GM20000 (cell line): ENCODE data around the gene RCOR2.
"Not testable (repeated sequence)": the region's sequence is repeated elsewhere in the genome, so short reads cannot be mapped to it uniquely, and the experiment has no call there.

Experiments
- DNase-seq: peaks from one replicate; pipeline ENCODE4 v3.0.0; 2012; ENCODE audit warnings: low spot score
- TF ChIP-seq, protein P1 (sequence below): IDR thresholded peaks from 2 replicates; pipeline ENCODE4 v1.5.1; 2012; ENCODE audit warnings: mild to moderate bottlenecking, control low read depth; ENCODE audit errors: extremely low read depth, missing control alignments

Gene RCOR2

DNA sequence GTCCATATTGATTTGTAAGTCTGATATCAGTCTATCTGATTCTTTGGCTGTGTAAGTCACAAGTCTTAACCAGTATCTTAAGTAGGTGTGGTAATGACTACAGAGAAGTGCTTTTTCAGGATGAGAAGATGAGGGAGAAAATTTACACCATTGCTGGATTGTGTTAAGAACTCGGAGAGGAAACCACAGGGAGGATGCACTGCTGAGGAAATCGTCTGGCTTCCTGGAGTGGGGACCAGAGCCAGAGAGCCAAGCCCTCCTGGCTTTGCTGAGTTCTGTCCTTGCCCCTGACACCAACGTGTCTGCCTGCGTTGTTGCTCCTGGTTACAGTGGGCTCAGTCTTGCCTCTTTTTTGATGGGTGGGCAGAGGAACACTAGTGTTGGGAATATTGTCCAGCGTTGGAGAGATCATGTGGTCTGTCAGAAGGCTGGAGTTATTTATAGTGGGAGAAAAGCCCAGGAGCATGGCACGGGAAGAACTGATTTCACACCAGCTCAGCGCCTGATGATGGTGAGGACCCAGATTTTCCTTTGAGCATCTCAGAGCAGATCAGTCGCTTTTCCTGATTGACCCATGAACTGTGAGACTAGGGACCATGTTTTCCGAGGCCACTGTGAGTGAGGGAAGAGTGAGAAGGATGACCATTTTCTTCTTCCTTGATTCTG, 48.4 kb downstream of the RCOR2 start:
- no peak for DNase-seq
- TF ChIP-seq, protein P1, sequence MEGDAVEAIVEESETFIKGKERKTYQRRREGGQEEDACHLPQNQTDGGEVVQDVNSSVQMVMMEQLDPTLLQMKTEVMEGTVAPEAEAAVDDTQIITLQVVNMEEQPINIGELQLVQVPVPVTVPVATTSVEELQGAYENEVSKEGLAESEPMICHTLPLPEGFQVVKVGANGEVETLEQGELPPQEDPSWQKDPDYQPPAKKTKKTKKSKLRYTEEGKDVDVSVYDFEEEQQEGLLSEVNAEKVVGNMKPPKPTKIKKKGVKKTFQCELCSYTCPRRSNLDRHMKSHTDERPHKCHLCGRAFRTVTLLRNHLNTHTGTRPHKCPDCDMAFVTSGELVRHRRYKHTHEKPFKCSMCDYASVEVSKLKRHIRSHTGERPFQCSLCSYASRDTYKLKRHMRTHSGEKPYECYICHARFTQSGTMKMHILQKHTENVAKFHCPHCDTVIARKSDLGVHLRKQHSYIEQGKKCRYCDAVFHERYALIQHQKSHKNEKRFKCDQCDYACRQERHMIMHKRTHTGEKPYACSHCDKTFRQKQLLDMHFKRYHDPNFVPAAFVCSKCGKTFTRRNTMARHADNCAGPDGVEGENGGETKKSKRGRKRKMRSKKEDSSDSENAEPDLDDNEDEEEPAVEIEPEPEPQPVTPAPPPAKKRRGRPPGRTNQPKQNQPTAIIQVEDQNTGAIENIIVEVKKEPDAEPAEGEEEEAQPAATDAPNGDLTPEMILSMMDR, result no peak

DNA sequence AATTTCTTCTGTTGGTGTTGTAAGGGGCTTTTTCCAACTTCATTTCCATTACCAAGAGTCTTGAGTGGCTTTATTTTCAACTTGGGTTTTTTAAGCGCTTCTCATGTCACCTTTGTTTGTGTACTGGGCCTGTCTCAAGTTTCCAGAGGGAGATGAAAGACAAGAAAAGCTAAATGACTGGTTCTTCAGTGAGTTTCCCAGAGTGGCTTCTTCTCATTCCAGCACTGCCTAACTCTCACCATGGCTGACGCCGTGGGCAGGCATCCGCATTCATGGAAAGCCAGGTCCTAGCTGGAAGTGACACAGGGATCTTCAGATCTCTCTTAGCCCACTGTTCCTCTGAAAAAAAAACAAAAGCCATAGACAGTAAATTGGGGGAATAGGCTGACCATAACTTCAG, 49.5 kb downstream of the RCOR2 start:
- TF ChIP-seq, protein P1, result no peak
- no peak for DNase-seq

DNA sequence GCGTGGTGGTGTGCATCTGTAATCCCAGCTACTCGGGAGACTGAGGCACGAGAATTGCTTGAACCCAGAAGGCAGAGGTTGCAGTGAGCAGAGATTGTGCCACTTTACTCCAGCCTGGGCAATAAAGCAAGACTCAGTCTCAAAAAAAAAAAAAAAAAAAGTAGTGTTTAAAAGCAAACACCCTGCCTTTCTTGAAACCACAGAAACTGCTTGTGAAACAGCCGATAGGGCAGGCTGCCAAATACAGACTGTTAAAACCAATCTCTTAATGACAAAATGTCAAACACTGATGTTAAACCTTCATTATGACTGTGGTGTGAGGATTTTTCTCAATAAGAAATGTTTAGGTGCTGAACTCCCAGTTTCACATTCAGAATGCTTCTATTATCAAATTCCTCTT, 50.8 kb downstream of the RCOR2 start:
- TF ChIP-seq, protein P1, result no peak
- peak; percentile 80 for DNase-seq

DNA sequence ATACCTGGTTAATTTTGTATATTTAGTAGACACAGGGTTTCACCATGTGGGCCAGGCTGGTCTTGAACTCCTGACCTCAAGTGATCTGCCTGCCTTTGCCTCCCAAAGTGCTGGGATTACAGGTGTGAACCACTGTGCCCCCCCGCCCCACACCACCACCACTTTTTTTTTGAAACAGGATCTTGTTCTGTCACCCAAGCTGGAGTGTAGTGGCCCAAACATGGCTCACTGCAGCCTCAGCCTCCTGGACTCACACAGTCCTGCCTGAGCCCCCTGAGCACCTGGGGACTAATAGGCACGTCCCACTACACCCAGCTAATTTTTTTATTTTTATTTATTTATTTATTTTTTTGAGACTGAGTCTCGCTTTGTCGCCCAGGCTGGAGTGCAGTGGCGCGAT, 53.3 kb downstream of the RCOR2 start:
- not testable (repeated sequence) for DNase-seq

DNA sequence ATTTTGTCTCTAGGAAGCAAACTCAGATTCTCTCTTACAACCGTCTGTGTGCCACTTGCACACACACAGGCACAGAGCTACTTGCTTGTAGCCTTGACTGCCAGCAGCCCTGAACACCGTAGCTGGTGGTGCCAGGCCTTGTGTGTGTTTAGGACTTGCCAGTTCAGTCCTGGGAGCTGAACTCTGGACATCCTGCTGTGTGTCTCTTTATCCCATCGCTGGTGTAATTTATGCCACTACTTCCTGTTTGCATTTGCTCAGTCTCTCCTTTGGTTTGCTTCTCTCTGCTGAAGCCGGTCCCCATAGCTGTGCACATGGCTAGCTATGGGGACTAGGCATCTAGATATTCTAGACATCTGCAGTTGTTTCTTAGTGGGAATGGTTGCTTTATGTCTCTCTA, 54.0 kb downstream of the RCOR2 start:
- DNase-seq, result no peak
- TF ChIP-seq, protein P1, result no peak
